GM12875 (cell line): Measurements from ENCODE around the gene CCDC192.

Experiments used
- H3K4me3 ChIP-seq: one replicate; pipeline ENCODE4 v1.5.1; 2011; ENCODE audit warnings: low read depth, low read length, control low read depth
- CTCF ChIP-seq: IDR thresholded peaks from 2 replicates; pipeline ENCODE4 v1.5.1; 2011; ENCODE audit warnings: low read depth, mild to moderate bottlenecking, control low read depth, inconsistent platforms, low read length, moderate library complexity, borderline replicate concordance; ENCODE audit not compliant: insufficient read depth

Gene CCDC192

DNA sequence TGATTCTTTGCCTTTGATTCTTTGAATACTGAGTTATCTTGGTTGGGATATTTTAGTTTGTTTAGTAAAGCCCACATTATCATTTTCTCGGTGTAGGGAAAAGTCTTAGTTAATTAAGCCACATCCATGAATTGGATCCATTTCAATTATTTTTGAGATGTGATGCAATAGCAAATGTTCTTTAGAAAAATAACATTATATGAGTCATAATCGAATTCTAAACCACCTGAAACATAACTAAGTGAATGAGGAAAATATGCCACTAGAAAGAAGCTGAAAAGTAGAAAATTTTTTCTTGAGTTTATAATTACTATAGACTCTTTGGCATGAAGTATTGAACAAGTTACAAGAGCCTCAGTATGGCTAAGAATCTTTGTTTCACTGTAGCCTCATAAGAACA lies 17.5 kb upstream of the CCDC192 start:
- TF ChIP-seq CTCF, result no peak
- H3K4me3 ChIP-seq, result no peak overlapping the region

- TF ChIP-seq CTCF, result no peak
- H3K4me3 ChIP-seq, result no peak overlapping the region
Observed at GRCh38 chr5:127686424-127686823, 16.8 kb upstream of the CCDC192 start.

- no peak for TF ChIP-seq CTCF
- no peak overlapping the region for H3K4me3 ChIP-seq
Observed at GRCh38 chr5:127694518-127695171, 8.5 kb upstream of the CCDC192 start.

DNA sequence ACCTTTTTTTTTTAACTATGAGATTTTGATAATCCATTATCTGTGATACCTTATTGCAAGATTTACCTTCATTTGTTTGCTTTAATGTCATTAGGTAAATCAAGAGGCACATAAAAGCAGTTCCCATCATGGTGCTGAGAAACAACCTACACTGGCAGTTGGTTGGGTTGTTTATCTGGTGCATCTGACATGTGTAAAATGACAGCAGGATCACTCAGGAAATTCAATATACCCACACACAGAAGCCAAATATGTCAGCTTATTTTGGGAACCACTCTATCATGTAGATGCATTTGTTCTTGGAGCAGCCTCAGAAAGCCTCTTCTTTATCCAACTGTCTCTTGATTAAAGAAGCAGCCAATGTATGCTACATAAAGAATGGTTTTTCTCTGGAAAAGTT lies 7.8 kb upstream of the CCDC192 start:
- TF ChIP-seq CTCF, result no peak
- no peak overlapping the region for H3K4me3 ChIP-seq

DNA sequence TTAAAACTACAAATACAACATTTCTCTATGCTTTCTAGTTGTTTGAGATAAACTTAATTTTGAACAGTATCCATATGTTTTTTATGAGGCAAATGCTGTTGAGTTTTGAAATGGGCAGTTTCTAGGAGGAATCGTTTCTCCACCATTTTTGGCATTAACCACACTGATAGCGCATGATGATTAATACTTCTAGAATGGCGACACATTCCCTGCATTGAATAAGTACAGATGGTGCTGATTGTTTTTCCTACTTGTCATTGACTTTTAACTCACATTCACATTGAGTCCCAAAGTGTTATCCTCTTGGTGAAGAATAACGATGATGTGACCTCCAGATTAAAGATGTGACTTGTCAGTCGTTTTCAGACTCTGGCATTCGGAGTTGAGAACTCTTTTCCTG lies 6.5 kb upstream of the CCDC192 start:
- TF ChIP-seq CTCF, result no peak
- no peak overlapping the region for H3K4me3 ChIP-seq

- no peak overlapping the region for H3K4me3 ChIP-seq
- TF ChIP-seq CTCF, result no peak
Observed at GRCh38 chr5:127697894-127698600, 5.1 kb upstream of the CCDC192 start.

GRCh38 chr5:127699416-127699815 lies 3.8 kb upstream of the CCDC192 start:
- H3K4me3 ChIP-seq, result no peak overlapping the region
- TF ChIP-seq CTCF, result no peak
